ENCODE results near the gene NKD2.

The NKD2 gene

DNA sequence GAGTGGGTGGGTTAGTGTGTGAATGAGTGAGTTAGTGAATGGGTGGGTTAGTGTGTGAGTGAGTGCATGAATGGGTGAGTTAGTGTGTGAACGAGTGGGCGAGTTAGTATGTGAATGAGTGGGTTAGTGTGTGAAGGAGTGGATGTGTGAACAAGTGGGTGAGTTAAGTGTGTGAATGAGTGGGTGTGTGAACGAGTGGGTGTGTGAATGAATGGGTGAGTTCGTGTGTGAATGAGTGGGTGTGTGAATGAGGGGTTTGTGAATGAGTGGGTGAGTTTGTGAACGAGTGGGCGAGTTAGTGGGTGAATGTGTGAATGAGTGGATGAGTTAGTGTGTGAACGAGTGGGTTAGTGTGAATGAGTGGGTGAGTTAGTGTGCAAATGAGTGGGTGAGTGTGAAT, 34.0 kb downstream of the NKD2 start:
- DNase-seq (ENCODE audit: low spot score), result no peak

DNA sequence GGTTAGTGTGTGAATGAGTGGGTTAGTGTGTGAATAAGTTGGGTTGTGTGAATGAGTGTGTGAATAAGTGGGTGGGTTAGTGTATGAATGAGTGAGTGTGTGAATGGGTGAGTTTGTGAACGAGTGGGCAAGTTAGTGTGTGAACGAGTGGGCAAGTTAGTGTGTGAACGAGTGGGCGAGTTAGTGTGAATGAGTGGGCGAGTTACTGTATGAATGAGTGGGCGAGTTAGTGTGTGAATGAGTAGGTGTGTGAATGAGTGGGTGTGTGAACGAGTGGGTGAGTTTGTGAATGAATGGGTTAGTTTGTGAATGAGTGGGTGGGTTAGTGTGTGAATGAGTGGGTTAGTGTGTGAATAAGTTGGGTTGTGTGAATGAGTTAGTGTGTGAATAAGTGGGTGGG, 34.7 kb downstream of the NKD2 start:
- no peak for DNase-seq (ENCODE audit: low spot score)

DNA sequence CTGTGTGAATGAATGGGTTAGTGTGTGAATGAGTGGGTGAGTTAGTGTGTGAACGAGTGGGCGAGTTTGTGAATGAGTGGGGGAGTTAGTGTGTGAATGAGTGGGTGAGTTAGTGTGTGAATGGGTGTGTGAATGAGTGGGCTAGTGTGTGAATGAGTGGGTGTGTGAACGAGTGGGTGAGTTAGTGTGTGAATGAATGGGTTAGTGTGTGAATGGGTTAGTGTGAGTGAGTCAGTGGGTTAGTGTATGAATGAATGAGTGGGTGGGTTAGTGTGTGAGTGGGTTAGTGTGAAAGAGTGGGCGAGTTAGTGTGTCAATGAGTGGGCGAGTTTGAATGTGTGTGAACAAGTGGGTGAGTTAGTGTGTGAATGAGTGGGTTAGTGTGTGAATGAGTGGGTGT, 35.5 kb downstream of the NKD2 start:
- no peak for DNase-seq (ENCODE audit: low spot score)

DNA sequence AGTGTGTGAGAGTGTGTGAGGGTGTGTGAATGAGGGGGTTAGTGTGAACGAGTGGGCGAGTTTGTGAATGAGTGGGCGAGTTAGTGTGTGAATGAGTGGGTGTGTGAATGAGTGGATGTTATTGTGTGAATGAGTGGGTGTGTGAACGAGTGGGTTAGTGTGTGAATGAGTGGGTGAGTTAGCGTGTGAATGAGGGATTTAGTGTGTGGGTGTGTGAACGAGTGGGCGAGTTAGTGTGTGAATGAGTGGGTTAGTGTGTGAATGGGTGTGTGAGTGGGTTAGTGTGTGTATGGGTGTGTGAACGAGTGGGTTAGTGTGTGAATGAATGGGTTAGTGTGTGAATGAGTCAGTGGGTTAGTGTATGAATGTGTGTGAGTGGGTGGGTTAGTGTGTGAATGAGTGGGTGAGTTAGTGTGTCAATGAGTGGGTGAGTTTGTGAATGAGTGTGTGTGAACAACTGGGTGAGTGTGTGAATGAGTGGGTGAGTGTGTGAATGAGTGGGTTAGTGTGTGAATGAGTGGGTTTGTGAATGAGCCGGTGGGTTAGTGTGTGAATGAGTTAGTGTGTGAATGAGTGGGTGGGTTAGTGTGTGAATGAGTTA, 37.5 kb downstream of the NKD2 start:
- DNase-seq (ENCODE audit: low spot score), result no peak

DNA sequence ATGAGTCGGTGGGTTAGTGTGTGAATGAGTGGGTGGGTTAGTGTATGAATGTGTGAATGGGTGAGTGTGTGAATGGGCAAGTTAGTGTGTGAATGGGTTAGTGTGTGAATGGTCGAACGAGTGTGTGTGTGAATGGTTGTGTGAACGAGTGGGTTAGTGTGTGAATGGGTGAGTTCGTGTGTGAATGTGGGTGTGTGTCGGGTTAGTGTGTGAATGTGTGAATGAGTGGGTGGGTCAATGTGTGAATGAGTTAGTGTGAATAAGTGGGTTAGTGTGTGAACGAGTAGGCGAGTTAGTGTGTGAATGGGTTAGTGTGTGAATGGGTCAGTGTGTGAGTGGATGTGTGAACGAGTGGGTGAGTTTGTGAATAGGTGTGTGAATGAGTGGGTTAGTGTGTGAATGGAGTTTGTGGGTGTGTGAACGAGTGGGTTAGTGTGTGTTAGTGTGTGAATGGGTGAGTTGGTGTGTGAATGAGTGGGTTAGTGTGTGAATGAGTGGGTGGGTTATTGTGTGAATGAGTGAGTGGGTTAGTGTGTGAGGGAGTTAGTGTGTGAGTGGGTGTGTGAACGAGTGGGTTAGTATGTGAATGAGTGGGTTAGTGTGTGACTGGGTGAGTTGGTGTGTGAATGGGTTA, 38.8 kb downstream of the NKD2 start:
- no peak for DNase-seq (ENCODE audit: low spot score)

DNA sequence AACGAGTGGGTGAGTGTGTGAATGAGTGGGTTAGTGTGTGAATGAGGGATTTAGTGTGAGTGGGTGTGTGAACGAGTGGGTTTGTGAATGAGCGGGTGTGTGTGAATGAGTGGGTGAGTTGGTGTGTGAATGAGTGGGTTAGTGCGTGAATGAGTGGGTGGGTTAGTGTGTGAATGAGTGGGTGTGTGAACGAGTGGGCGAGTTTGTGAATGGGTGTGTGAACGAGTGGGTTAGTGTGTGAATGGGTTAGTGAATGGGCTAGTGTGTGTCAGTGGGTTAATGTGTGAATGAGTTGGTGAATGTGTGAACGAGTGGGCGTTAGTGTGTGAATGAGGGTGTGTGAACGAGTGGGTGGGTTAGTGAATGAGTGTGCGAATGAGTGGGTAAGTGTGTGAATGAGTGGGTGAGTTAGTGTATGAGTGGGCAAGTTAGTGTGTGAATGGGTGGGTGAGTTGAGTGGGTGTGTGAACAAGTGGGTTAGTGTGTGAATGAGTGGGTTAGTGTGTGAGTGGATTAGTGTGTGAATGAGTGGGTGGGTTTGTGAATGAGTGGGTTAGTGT, 39.6 kb downstream of the NKD2 start:
- DNase-seq (ENCODE audit: low spot score), result no peak

DNA sequence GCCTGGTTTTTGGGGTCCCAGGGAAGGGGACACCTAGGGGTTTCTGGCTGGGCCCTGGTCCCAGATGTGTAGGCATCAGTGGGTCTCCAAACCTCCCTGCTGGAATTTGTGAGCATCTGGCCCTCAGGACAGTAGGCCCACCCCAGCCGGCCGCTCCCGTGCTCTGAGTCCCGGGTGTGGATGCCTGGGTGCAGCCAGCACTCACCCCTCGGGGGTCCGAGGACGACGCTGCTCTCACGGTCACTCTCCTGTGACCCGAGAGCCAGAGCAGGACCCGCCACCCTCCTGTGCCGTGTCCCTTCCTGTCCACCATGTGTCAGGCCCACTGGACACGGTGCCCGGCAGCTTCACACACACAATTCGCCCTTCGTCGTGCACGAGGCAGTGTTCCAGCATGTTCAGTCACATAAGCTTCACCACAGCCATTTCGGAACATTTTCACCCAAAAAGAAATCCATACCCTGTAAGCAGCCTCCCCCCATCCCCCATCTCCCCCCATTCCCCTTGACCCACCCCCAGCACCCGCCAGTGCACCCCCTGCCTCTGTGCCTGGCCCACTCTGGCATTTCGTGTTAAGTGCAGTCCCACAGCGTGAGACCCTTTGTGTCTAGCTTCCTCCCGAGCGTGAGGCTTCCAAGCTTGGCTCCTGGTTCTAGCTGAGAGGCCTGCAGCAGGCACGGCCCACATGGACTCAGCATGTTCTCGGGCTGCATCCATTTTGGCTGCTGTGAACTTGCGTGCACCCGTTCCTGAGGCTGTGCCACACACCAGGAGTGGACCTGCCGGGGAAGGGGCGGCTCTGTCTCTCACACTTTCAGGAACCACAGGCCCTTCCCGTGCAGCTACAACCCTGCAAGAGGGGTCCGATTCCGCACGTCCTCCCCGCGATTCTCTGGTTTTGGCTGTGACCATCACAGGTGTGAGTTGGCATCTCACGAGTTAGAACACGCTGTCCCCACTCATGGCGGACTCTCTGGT, 40.5 kb downstream of the NKD2 start:
- DNase-seq (ENCODE audit: low spot score), result no peak

DNA sequence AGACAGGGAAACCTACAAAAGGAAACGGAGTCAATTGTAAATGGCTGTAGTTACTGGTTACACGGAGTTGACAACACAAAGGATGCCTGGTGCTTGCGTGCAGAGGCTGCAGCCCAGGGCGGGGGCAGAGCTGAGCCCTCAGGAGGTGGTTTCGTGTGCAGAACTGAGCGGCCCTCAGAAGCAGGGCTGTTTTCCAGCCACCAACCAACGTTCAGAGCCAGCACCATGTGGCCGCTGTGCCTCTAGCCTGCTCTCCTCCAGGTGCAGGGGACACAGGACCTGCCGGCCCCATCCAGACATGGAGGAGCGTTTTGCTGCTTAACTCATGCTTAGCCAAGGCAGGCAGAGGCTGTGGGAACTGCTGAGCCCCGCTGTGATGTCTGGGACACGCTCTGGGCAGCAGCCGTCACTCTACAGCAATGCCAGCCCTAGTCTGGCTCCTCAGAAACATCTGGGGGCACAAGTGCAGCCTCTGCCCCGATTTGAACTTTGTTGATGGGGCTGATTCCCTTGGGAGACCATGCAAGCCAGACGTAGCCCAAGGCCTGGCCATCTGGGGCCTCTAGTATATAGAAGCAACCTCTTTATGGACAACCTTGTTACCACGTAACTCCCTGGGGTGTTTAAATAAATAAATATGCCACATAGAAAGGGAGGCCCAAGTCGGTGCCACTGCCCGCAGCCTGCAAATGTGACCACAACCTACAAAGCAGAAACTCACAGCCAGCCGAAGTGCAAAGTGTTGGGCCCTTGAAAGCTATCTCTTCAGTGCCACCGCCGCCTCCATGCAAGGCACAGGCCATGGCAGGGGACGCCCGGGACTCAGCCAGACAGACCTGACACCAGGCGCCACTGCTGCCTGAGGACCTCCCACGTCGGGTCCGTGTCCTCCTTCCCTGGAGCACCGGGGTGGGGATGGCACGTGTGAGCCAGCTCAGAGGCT, 42.1 kb downstream of the NKD2 start:
- no peak for DNase-seq (ENCODE audit: low spot score)

DNA sequence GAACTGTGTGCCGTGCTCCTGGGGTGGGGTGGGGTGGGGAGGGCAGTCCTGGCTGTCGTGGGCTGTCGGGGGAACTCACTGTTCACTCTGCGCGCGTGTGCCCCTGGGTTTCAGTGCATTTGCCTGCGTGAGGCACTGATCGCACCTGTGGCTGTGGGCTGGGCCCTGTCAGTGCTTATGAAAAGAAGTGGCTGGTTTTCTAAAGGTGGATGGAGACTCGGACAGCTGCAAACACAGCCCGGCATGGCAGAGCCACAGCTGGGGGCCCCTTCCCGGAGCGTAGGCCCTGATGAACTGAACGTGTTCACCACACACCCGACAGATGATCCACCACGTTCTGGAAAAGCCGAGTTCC, 42.7 kb downstream of the NKD2 start:
- DNase-seq (ENCODE audit: low spot score), result no peak

DNA sequence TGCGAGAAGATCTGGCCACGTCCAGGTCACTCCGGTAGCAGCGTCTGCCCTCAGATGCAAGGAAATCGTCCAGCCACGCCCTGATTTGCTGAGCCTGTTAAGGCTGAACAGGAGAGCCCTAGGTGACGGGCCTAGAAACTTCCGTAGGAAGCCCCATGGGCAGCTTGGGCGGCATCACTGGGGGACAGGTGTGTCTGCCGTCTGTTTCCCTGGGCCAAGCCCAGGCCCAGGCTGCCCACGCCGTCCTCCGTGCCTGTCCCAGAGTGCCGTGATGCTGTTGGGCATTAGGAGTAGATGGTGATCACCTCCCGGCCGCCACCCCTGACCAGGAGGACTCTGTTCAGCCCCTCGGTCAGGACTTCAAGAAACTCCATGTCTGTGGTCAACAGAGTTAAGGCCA, 43.5 kb downstream of the NKD2 start:
- no peak for DNase-seq (ENCODE audit: low spot score)

DNA sequence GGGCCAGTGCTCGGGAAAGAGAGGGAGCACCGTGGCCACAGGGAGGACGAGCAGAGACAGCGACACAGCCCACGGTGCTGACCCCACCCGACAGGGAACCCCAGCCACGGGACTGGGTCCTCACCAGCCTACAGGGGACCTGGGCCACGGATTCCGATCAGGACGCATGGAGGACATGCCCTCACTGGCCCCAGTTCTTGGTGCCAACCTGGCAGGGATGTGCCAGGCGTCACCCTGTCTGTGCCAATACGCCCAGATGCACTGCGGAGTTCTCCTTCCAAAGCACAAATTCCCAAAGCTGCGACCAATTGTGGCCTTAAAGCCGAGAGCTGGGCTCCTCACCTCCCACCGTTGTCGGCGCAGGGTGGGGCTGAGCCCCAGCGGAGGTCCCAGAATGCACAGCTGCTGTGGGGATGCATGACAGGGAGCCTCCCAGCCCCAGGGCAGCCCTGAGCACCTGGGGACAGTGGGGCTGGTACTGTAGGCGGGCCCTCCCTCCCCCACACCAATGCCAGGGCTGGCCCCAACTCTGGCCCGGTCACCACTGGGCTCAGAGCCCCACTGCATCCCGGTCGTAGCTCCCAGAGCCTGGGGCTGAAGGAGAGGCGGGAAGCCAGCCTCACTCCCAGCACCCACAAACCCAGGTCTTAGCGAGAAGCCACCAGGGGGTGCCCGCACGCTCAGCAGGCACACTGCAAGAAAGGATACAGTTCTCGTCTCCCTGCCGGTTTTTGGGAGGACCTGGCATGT, 44.2 kb downstream of the NKD2 start:
- DNase-seq (ENCODE audit: low spot score), result no peak

DNA sequence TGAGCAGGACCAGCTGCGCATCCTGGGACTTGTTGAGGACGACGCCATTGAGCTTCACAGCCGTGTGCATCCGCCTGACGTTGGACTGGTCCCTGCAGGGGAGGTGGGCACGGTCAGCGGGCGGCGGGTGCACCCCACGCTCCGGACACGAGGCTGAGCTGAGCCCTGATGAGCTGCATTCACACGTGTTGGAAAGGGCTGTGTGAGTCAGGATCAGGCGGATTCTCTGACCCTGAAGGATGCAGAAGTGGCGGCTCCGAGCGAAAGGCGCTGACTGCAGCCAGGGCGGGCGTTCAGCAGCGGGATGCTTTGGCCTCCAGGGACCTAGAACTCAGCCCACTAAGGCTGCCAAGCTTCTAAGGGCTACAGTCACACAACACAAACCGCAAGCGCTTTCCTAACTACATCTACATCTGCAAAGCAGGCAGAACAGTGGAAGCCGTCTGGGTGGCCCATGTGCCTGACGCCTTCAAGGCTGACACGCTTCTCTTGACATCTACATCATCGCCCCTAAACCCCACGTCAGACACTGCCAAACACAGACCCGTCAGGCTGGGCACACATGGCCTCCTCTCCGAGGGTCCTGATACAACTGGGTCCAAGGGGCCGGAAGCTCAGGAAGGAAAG, 44.9 kb downstream of the NKD2 start:
- DNase-seq (ENCODE audit: low spot score), result no peak

DNA sequence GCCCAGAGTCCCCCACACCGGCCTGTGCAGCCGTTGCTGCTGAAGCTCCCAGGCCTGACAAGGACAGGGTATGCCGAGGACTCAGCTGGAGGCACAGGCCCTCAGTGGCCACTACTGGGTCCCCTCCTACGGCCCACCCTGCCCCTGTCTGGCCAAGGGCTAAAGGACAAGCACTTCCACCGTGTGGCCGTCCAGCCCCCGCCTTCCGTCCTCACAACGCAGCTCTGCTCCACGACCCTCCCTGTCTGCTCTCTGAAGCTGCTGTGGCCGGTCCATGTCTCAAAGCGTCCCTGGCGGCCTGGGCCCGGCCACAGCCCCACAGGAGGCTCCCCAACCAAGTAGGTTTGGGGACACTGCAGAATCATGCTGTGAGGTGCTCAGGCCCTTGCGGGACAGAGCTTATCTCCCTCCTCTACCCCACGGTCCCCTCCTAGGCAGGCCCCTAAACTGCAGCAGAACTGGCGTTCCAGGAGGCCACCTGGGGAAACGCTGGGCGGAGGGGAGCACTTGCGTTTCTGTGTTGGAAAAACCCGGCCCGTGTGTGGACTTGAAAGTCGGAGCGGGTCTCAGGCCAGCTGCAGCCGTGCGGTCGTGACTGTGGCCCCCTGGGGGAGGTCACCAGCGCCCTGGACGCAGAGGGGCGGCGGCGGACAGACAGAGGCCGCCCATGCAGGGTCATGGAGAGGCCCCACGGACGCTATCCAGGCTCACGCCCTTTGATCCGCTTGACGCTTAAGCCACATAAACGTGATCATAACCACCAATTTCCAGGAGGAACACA, 45.6 kb downstream of the NKD2 start:
- no peak for DNase-seq (ENCODE audit: low spot score)

DNA sequence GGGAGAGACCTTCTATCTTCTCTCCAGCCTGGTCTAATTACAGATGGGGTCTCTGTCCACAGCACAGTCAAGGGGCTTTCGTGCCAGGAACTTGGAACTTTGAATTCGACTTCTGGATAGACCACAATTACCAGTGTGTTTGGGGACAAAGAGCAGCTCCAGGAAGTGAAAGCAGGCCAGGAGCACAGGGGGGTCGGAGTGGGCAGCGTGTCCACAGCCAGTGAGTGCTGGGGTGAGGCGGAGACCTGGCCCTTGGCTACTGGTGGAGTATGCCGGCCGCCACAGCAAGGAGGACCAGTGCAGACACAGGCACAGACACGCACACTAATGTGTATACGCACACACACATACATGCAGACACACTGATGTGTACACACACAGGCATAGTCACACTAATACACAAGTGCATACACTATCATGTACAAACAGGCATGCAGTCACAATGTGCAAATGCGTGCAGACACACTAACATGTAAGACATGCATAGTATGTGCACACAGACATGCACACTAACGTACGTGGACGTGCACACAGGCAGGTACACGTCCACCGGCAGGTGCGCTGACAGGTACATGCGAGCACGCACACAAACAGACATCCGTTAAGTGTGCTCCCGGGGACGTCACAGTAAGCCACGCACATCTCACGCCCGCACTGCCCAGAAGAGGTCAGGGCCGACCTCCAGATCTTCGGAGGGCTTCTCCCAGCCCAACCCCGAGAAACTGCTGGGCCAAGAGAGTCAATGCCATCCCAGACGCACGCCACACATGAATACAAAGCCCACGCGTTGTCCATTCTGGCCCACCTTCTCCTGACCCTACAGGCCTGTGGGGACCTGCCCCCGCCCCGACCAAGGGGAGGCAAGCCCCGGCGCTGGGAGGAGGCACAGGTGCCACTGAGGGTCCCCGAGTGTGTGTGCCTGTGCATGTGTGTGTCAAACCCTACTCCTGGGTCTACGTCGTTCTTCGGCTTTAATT, 46.5 kb downstream of the NKD2 start:
- DNase-seq (ENCODE audit: low spot score), result no peak

DNA sequence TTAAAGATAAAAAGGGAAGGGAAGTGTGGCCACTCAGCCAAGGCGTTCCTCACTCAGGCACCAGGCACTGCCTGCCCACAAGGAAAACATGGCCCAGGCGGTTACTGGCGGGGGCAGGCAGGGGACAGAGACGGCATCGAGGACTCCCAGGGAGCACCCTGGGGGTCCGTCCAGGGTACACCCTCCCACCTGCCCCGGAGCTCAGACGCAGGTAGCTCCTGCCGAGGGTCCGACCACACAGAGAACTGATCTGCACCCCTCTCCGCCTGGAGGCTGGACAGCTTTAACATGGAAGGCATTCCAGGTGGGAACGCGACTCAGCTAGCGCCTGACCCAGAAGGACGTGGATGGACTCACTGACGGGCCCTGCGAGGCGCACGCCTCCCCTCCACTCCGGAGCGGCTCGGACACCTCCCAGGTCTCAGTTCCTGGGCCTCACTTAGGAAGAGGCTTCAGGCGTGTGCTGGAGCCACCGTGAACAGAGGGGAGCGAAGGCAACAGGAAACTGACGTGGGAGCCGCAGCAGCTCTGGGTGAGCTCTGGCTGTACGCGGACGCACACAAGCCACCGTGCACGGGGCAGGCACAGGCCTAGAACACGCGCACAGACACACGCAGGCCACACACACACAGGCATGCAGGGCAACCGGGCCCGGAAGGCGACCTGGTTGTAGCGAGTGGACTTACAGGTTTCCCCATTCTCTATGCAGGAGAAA, 47.5 kb downstream of the NKD2 start:
- no peak for DNase-seq (ENCODE audit: low spot score)

DNA sequence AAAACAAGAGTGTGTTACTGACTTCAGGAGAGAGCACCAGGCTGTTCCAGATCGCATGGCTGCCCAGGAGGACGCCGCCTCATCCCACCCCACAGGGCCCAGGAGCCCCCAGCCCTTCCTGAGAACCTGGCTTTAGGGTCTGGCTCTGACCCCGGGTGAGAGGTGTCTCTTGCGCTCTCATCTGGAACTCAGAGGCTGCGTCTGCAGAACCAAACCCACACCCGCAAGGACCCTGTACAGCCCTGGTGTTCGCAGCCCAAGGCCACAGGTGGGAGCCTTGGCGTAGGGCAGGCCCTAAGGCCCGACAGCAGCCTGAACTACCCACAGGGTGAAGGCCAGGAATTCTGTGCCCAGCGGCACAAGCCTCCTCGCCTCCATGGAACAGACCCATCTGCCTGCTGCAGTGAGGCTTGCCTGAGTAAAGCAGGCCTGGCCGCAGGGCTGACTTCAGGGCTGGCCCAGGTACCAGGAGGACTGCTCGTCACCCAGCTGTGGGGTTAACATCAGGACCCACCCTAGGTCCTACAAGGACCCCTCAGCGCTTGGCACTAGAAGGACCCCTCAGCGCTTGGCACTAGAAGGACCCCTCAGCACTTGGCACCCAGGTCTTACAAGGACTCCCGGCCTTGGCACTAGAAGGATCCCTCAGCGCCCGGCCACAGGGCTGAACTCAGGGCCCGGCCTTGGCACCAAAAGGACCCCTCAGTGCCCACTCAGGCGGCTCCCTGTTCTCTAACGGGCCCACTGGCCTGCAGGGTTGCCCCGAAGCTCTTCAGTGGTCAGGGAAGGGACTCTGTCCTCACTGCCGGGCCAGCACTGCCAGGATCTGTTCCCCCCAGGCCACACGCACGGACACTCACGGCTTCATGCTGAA, 48.2 kb downstream of the NKD2 start:
- no peak for DNase-seq (ENCODE audit: low spot score)

All from LoVo (cell line).